ENCODE data around the gene INPPL1.

The INPPL1 gene

GRCh38 chr11:72220696-72221363 is 3.7 kb upstream of the INPPL1 start:
- no peak for DNase-seq

- no peak for DNase-seq
Measured at GRCh38 chr11:72221386-72222075, 3.0 kb upstream of the INPPL1 start.

DNA sequence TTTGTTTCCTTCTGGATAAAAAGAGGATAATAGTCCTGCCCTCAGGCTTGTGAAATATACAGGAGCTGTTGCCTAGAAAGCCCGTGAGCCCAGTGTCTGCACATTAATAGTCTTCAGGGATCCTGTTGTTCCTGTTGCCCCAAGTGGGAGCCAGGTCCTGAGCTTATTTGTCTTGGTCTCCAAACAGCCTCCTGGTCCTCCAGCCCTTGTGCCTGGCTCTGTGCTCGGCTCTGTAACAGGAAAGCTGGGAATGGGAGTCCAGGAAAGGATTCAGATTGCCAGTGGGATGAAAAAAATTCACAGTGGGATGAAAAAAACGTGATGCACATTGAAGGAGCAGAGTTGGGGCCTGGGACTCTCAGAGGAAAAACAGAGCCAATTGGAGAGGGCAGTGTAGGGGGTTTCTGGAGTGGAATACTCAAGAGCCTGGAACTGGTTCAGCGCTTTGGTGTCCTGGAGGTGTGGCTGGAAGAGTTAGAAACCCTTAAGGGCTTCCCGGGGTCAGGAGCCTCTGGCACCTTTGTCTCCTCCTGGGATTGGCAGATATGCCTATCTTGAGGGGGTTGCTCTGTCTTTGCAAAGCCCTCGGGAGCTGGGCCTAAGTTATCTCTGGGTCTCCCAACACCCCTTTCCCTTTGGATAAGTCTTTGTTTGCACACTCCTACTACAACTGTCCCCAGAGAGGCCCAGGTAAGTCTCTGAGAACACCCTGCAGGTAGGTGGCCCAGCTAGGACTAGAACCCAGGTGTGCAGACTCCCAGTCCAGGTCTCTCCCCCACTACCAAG is 2.3 kb upstream of the INPPL1 start:
- DNase-seq: no peak

- DNase-seq: peak; percentile 96
Measured at GRCh38 chr11:72222907-72223614, 1.5 kb upstream of the INPPL1 start.

DNA sequence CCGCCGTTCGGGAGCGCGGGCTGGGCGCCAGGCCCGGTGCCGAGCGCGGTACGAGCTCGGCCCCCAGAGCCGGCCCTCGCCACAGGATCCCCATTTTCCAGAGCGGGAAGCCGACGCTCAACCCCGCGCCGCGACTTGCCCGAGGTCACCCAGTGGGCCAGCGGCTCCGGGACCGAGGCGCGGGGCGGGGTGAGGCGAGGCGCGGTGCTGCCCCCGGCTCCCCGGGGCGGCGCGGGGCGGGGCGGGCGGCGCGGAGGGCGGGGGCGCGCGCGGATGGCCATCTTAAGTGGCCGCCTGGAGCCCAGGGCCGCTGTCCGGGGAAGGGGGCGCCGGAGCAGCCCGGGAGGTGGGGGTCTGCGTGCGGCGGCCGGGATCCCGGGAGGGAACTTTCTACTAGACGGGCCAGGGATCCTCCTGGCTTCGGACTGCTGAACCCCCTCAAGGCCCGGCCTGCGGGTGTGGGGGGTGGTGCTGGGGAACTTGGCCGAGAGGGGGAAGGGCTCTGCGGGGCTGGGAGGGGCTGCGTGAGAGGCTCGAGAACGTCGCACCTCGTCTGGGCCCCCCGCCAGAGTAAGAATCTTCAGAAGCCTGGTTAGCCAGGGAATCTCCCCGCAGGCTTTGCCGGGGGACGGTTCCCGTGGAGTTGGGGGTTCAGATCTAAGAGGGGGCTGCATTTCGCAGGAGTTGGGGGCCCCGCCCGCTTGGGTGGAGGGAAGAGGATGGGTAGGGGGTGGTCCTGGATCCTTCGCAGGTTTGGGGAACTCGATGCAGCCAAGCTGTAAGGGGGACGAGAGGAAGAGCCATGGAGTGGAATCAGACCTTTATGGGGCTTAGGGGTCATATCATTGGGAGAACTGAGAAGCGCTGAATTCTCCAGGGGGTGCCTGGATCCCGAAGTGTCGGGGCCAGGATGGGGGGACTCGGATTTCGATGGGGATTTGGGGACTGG is 678 bp upstream of the INPPL1 start:
- no peak for DNase-seq

- DNase-seq: no peak
Measured at GRCh38 chr11:72225411-72225951, 914 bp downstream of the INPPL1 start.

DNA sequence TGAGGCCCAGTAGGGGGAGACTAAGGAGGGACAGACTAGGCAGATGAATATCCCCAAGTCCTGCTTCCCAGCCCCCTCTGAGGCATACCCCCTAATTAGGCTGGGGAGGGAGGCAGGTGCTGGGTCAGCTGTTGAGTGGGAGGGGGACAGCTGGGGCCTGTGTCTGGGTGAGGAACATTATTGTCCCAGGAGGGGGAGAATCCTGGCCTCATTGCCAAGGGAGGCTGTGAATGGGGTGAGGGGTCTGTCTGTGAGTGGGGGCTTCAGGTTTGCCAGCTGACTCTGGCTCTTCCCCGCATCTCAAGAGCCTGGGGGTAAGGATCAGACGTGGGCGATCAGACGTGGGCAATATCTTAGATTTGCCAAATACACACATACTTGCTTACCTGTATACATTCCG is 2.1 kb downstream of the INPPL1 start:
- no peak for DNase-seq

DNA sequence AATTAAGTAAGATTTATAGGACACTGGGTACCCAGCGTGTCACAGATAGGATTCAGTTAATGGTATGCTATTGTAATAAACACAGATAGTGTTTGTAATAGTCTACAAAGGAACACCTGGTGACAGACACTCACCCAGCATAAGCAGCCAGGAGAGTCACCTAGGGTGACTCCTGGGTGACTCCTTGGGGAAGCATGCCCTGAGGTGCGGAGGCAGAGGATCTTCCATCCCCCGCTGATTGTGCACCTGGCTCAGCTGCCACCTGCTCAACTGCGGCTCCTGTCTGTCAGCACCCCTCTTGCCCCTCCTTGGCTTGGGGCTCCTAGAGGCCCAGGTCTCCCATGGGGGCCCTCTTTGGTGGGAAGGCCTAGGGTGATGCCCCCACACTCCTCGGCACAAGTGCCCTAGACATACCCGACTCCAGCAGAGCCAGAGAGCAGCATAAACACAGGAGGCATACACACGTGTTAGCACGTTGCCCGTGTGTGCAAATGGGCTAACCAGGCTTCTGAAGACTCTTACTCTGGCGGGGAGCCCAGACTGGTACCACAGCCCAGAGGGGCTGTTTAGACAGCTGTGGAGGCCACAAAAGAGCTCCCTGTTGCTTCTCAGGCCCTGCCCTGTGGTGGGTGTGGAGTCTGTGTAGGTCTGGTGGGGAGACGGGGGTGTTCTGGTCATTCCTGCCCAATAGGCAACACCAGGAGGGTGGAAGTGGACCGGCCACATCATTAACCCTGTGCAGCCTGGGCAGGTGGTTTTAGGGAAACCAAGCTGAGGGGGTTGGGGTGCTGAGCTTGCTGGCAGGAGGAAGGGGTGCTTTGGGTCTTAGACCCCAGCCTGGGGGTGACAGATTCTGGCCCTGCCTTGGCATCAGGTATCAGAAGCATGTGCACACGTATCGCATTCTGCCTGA is 3.0 kb downstream of the INPPL1 start:
- DNase-seq: no peak

DNA sequence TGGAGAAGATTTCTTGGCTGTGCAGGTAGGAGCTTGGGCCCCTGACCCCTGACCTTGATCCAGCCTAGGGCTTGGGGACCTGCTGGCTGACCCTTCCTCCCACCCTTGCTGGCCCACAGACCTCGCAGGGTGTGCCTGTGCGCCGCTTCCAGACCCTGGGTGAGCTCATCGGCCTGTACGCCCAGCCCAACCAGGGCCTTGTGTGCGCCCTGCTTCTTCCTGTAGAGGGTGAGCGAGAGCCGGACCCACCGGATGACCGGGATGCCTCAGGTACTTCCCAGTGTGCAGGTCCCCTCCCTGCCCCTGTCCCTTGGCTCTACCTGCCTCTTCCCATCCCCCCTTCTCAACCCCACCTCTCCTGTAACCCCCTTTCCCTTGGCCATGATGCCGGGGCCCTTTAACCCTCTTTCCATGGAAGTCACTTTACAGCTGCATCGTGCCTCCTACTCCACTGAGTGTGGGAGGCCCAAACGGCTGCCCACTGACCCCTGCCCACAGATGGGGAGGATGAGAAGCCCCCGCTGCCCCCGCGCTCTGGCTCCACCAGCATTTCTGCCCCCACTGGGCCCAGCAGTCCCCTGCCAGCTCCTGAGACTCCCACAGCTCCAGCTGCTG is 3.8 kb downstream of the INPPL1 start:
- DNase-seq: no peak

DNA sequence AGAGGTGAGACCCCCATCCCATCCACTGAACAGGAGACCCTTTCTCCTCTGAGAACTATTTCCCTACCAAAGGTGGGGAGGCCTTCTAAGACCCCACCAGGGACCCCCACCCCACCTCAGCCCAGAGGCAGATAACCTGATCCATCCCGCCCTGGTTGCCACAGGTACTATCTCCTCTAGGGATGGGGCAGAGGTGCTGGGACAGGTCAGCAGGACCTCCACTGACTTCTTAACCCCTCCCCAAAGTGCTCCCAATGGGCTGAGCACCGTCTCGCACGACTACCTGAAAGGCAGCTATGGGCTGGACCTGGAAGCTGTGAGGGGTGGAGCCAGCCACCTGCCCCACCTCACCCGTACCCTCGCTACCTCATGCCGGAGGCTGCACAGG is 4.3 kb downstream of the INPPL1 start:
- DNase-seq: no peak

- DNase-seq: no peak
Measured at GRCh38 chr11:72229336-72229924, 4.9 kb downstream of the INPPL1 start.

GRCh38 chr11:72229925-72230763 is 5.6 kb downstream of the INPPL1 start:
- no peak for DNase-seq

- DNase-seq: no peak
Measured at GRCh38 chr11:72230764-72231365, 6.3 kb downstream of the INPPL1 start.

DNA sequence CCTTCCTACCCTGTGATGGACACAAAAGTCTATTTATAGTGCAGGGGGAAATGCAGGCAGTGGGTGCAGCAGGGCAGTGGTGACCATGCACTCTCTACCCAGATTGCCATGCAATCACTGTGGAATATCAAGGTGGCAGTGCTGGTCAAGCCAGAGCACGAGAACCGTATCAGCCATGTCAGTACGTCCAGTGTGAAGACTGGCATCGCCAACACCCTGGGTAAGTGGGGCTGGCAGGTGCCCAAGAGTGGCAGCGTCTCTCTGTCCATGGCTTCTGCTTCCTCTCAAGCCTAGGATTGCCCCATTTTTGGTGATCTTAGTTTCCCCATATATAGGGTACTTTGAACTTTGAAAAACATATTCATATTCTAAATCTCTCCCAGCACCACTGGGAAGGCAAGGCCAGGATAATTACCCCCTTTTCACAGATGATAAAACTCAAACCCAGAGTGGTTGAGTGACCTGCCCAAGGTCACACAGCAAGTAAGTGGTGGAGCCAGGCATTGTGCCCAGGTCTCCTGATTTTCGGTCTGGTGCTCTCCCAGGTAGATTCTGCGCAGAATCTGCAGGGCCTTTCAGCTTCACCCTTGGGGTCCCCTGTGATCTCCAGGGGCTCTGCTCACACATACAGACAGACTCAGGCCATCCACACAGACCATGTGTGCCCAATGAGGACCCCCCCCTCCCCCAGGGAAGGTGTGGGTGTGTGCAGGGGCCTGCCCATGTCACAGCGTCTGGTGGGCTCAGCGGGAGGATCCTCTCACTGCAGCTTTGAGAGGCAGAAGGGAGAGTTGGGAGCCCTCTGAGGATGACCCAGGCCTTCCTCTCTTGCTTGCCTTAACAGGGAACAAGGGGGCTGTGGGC is 7.1 kb downstream of the INPPL1 start:
- DNase-seq: no peak

- DNase-seq: no peak
Measured at GRCh38 chr11:72232260-72233055, 7.9 kb downstream of the INPPL1 start.

DNA sequence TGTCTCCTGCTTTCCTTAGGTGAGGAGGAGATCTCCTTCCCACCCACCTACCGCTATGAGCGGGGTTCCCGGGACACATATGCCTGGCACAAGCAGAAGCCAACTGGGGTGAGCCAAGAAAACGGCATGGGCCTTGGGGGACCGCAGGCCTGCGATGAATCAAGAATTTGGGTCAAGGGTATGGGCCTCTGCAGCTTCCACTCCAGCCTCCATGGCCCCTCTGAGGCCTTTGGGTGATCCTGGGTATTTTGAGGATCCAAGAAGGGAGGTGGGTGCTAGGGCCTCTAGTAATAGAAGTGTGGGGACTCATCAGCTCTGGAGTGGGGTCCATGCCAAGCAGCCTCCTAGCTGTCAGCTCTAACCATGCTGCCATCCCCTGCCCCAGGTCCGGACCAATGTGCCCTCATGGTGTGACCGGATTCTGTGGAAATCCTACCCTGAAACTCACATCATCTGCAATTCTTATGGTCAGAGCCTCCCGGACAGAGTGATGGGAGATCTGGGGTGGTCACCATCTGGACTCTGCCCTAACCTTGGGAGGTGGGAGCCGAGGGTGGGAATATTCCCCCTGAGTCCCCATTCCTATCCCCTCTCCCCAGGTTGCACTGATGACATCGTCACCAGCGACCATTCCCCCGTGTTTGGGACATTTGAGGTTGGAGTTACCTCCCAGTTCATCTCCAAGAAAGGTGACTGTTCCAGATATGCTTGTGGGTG is 8.6 kb downstream of the INPPL1 start:
- DNase-seq: no peak

Measured in NCI-H748 treated with DMSO at 0.1 percent for 48 hours (cell line).